D721Med (cell line): Measurements from ENCODE around the gene VPS9D1.

Experiments
- DNase-seq: peaks from one replicate; pipeline ENCODE4 v3.0.0; 2011; ENCODE audit warnings: low spot score; ENCODE audit not compliant: insufficient read length
- FAIRE-seq: peaks from 2 replicates; lab custom pipeline; 2011; peaks lifted over from hg19 to GRCh38; lab: Jason Lieb, UNC
- TF ChIP-seq, protein P1 (sequence below): IDR thresholded peaks from 2 replicates; pipeline ENCODE4 v1.5.1; 2012; ENCODE audit warnings: mild to moderate bottlenecking, control low read depth; ENCODE audit not compliant: insufficient read depth; ENCODE audit errors: missing control alignments

VPS9D1 gene

GRCh38 chr16:89709166-89709565, 11.5 kb downstream of the VPS9D1 start:
- DNase-seq = no peak
- no peak for FAIRE-seq
- TF ChIP-seq, protein P1, sequence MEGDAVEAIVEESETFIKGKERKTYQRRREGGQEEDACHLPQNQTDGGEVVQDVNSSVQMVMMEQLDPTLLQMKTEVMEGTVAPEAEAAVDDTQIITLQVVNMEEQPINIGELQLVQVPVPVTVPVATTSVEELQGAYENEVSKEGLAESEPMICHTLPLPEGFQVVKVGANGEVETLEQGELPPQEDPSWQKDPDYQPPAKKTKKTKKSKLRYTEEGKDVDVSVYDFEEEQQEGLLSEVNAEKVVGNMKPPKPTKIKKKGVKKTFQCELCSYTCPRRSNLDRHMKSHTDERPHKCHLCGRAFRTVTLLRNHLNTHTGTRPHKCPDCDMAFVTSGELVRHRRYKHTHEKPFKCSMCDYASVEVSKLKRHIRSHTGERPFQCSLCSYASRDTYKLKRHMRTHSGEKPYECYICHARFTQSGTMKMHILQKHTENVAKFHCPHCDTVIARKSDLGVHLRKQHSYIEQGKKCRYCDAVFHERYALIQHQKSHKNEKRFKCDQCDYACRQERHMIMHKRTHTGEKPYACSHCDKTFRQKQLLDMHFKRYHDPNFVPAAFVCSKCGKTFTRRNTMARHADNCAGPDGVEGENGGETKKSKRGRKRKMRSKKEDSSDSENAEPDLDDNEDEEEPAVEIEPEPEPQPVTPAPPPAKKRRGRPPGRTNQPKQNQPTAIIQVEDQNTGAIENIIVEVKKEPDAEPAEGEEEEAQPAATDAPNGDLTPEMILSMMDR = no peak

DNA sequence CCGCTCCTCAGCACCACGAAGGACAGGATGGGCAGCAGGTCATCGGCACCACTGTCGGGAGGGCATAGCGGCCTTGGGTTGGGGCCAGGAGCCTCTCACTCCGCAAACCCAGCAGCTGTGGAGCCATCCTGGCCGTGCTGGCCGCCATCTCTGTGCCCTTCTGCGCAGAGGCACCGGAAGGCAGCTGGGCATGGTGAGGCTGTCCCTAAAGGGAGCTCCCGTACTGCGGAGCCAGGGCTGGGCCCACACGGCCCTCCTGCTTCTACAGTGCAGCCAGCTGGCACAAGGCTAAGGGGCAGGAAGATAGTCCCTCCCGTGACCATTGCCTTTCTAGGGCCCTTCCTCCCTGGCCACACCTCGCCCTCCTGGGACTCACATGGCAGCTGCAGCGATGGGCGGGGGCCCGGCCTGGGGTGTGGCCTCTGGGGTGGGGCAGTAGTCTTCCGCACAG, 12.2 kb downstream of the VPS9D1 start:
- TF ChIP-seq, protein P1 = no peak
- DNase-seq = no peak
- FAIRE-seq = no peak

GRCh38 chr16:89707695-89708094, 13.0 kb downstream of the VPS9D1 start:
- no peak for FAIRE-seq
- DNase-seq = no peak
- TF ChIP-seq, protein P1 = no peak

GRCh38 chr16:89706518-89707260, 14.0 kb downstream of the VPS9D1 start:
- TF ChIP-seq, protein P1 = no peak
- FAIRE-seq (no peak), DNase-seq (no peak)

DNA sequence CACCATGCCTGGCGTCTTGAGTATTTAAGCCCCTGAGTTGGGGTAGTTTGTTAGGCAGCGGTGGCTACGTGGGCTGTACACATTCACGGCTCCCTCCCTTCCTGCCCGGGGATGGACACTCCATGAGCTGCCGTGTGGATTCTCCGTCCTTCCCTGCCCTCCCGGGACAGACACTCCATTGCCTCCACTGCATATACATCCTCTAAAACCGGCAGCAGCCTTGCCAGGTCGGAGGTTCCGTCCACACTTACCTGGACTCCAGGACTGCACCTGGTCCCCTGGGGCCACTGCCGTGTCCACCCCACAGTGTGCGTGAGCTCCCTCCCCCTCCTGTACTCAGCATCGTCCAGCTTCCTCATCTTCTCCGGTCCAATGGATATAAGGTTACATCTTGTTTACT, 15.7 kb downstream of the VPS9D1 start:
- TF ChIP-seq, protein P1 = no peak
- FAIRE-seq = no peak
- DNase-seq = no peak

DNA sequence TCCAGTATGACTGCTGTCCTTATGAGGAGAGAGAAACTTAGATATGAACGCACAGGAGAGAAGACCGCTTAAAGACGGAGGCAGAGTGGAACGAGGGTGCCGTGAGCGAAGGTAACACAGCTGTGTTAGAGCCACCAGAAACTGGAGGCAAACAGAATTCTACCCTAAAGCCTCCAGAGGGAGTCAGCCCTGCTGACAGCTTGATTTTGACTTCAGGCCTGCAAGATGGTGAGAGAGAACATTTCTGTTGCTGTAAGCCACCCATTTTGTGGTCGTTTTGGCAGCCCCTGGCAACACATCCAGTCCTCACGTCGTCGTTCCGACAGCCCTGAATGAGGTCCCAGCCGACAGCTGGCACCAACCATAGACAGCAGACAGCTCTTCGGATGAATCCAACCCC, 16.4 kb downstream of the VPS9D1 start:
- FAIRE-seq (no peak), DNase-seq (no peak)
- TF ChIP-seq, protein P1 = no peak
